Measurements from ENCODE around the gene TMEM167B.

GRCh38 chr1:109040989-109041620 is 49.5 kb upstream of the TMEM167B start:
- no peak for TF ChIP-seq POLR2AphosphoS5 (IDR thresholded peaks at IDR 0.05; ENCODE audit: low read depth, low read length)
- TF ChIP-seq TAF1 (IDR thresholded peaks at IDR 0.05; ENCODE audit: borderline replicate concordance, low read depth, low read length), result no peak
- no peak for TF ChIP-seq POLR2A (IDR thresholded peaks at IDR 0.05; ENCODE audit: low read depth, low read length)
